ENCODE measurements around the gene RPS18. TPM values are rescaled to one million over a fixed set of nuclear protein-coding genes. Genes with fewer than 3 reads are reported as not detected.

Gene RPS18
- total and polyA plus RNA-seq, 2 of the 13 experiments (the other 11 are each of a cell fraction or from before 2014, with no cell fraction given): 3,896 to 5,806 TPM

- TF ChIP-seq DNMT1 (CRISPR knock-in tag; IDR thresholded peaks at IDR 0.05) (no peak), GTF3A (CRISPR knock-in tag; conservative IDR thresholded peaks at IDR 0.05) (no peak), MED1 (CRISPR knock-in tag; IDR thresholded peaks at IDR 0.05) (peak; percentile 68), DZIP1 (CRISPR knock-in tag; IDR thresholded peaks at IDR 0.05) (no peak), MXI1 (IDR thresholded peaks at IDR 0.05; ENCODE audit: borderline replicate concordance, low read depth, low read length) (peak; percentile 81; the same call in 2 of the 3 replicates), SMAD1 (CRISPR knock-in tag; IDR thresholded peaks at IDR 0.05; ENCODE audit: borderline replicate concordance, low read depth) (no peak), THAP8 (CRISPR knock-in tag; IDR thresholded peaks at IDR 0.05; ENCODE audit: borderline replicate concordance) (0 out of 2 replicates have a peak, but pooled peaks have one; percentile 45), MATR3 (CRISPR knock-in tag; IDR thresholded peaks at IDR 0.05) (no peak), ZNF609 (CRISPR knock-in tag; IDR thresholded peaks at IDR 0.05; ENCODE audit: borderline replicate concordance) (peak; percentile 45), TOPORS (CRISPR knock-in tag; IDR thresholded peaks at IDR 0.05) (peak; percentile 91), ZFP37 (CRISPR knock-in tag; IDR thresholded peaks at IDR 0.05; ENCODE audit: borderline replicate concordance) (no peak), ZNF274 (CRISPR knock-in tag; IDR thresholded peaks at IDR 0.05) (no peak; the same call in 1 of the 2 replicates), ZNF556 (CRISPR knock-in tag; IDR thresholded peaks at IDR 0.05; ENCODE audit: borderline replicate concordance) (peak; percentile 82), ZNF468 (CRISPR knock-in tag; IDR thresholded peaks at IDR 0.05) (no peak), PRDM10 (CRISPR knock-in tag; IDR thresholded peaks at IDR 0.05; ENCODE audit: low read depth) (no peak), SAFB2 (CRISPR knock-in tag; IDR thresholded peaks at IDR 0.05; ENCODE audit: borderline replicate concordance, low read depth) (no peak; the same call in 1 of the 2 replicates)
Measured at GRCh38 chr6:33248932-33249731, 22.7 kb upstream of the RPS18 start (continued).

Measured in HepG2 (cell line).